ENCODE measurements around the gene MAP3K21.

The MAP3K21 gene

DNA sequence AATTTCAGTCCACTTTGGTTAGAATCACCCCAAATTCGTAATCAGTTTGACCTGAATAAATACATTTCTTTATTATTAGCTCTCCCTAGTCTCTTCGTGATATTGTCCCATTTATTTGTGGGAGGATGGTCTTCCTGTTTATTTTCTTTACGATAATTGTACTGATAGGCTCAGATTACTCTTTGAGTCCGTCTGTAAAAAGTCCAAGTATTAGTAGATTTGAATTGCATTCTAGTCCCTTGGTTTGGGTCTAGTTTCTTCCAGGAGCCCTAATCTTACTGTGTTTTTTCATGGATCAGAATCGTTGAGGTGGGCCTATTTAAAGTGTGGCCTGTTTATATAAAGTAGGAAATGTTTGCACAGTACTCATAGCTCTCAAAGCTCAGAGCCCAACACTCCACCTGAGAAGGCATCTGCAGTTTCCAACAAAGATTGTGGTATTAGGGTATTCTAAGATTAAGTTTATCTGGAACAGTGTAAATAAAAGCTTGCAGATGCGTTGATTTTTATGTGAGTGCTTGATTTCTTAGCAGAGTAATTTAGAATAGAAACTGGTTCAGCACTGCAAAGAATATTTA, 33.1 kb downstream of the MAP3K21 start:
- DNase-seq, result no peak

DNA sequence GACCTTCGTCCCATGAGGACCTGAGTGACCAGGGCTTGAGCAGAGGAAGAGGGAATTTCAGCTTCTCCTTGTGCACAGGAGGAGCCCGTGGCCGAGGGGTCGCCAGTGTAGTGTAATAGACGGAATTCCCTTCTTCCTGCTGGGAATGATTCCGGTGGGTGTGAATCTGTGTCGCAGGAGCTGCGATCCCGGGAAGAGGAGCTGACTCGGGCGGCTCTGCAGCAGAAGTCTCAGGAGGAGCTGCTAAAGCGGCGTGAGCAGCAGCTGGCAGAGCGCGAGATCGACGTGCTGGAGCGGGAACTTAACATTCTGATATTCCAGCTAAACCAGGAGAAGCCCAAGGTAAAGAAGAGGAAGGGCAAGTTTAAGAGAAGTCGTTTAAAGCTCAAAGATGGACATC, 34.4 kb downstream of the MAP3K21 start:
- DNase-seq, result no peak

DNA sequence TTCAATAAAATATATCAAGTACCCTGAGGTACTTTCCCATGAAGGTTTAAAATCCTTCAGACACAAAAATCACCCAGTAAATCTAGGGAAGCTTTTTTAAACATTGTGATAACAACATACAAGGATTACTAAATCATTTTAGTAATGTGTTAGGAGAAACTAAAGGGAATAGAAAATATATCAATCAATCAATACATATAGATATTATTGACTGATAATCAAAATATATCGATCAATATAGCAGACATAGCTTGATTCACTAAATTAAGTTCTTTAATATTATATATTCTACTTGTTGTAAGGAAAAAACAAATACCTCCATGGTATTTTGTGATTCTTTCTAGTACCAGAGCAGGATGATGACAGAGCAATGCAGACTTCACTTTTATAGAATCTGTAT, 35.2 kb downstream of the MAP3K21 start:
- DNase-seq, result no peak

DNA sequence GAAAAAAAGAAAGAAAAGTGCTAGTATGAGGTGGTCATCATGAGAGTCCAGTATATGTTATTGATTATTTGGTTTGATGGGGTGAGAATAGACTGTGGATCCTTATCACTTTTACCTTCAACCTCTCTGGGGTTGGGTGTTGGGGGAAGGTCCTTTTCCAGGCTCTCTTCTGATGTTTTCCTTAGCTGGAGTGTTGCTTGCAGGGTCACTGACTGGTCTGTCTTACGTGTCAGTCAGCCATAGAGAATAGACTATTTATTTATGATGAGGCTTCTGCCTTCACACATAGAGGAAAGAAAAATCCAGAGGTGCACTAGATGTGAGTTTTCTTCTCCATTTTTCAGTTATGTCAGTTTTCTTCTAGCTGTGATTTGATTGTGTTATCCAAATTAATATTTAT, 36.5 kb downstream of the MAP3K21 start:
- no peak for DNase-seq

DNA sequence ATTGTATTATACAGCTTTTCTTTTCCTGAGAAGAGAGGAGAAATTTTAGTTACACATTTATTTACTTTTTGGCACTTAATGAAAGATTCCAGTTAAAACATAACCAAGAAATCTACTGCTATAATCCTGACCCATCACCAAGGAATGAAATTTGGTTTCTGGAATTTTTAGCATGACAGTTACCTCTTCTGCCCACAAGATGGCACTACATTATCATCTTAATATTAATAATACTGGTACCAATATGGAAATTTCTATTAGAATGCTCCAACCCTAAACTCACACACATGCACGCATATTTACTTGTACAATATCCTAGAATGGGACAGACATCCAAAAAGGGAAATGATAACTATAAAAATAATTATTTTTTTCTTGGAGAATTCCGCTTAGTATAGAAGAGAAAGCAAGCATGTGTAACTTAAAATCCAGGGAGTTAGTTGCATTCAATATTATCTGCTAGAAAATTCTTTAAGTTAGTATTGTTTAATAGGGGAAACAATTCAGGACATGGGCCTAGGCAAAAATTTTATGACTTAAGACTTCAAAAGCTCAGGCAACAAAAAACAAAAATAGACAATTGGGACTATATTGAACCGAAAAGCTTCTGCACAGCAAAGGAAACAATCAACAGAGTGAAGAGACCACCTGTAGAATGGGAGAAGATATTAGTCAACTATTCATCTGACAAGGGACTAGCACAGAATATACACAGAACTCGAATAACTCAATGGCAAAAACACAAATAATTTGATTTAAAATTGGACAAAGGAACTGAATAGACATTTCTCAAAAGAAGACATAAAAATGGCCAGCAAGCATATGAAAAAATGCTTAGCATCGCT, 37.4 kb downstream of the MAP3K21 start:
- no peak for DNase-seq

DNA sequence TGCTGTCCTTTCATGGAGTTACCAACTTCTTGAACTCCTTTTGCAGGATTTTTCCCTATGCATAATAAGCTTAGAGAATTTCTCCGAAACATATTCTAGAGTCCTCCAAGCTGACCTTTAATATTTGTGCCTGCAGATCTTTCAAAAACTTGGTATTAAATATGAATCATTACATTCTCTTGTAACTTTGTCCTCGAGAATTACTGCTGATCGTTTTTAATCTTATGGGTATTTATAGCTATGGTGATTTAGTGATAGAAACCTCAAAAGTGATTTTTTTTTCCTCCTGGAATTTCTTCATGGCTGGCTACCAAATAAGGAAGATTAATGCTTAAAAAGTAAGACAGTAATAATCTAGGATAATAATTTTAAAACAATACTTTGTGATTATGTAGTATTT, 39.1 kb downstream of the MAP3K21 start:
- no peak for DNase-seq

DNA sequence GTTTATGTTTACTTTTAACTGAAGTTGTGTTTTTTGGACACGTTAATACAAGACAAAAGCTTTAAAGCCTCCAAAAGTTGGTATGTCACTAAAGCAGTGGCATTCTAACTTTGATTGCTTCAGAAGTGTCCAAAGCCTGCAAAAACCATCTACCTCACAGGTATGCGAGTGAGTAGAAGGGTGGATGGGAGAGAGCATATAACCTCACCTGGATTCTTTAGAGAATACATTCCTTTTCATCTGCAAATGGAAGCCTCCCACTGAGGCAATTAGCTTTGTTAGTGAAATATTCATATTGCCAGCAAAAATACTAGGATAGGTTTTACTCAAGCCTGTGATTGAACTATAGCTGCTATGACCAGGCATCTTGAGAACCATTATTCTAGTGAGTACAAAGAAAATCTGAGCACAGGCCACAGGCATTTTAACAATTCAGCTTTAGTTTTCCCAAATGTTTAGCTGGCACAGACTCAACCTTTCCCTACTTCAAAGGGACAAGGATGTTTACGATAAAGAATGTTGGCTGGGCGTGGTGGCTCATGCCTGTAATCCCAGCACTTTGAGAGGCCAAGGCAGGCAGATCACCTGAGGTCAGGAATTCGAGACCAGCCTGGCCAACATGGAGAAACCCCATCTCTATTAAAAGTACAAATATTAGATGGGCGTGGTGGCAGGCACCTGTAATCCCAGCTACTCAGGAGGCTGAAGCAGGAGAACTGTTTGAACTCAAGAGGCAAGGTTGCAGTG, 39.7 kb downstream of the MAP3K21 start:
- DNase-seq, result no peak

DNA sequence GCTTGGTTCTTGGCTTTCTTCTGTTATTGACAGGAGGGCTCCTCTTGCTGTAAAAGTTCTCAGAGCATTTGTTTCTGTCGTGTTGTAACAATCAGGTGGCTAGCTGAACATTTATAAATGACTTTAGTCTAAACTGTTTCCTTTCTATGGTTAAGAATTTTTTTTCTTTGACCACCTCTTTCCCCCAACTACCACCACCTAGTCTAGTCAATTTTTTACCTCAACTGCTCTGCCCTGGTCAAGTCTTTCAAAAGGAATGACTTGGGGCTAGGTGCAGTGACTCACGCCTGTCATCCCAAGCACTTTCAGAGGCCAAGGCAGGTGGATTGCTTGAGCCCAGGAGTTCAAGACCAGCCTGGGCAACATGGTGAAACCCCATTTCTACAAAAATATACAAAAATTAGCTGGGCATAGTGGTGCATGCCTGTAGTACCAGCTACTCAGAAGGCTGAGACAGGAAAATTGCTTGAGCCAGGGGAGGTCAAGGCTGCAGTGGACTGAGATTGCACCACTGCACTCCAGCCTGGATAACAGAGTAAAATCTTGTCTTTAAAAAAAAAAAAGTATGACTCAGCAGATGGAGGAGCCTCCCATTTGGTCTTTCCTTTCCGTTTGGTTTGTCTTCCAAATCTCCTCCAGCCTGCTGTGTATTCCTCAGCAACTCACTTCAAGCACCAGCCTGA, 40.7 kb downstream of the MAP3K21 start:
- no peak for DNase-seq

DNA sequence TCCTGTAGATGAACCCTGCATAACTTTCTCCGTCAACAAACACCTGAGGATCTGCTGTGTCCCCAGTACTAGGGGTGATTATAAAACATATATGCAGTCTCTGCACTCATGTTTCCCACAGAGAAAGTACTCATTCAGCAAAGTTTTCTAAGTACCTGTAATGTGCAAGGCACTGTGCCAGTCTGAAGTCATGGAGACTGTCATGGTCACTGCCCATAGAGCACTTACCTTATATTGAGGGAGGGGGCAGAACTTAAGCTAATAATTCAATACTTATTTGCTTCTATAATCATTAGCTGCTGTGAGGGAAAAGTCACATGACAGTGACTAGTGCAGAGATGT, 41.2 kb downstream of the MAP3K21 start:
- no peak for DNase-seq

DNA sequence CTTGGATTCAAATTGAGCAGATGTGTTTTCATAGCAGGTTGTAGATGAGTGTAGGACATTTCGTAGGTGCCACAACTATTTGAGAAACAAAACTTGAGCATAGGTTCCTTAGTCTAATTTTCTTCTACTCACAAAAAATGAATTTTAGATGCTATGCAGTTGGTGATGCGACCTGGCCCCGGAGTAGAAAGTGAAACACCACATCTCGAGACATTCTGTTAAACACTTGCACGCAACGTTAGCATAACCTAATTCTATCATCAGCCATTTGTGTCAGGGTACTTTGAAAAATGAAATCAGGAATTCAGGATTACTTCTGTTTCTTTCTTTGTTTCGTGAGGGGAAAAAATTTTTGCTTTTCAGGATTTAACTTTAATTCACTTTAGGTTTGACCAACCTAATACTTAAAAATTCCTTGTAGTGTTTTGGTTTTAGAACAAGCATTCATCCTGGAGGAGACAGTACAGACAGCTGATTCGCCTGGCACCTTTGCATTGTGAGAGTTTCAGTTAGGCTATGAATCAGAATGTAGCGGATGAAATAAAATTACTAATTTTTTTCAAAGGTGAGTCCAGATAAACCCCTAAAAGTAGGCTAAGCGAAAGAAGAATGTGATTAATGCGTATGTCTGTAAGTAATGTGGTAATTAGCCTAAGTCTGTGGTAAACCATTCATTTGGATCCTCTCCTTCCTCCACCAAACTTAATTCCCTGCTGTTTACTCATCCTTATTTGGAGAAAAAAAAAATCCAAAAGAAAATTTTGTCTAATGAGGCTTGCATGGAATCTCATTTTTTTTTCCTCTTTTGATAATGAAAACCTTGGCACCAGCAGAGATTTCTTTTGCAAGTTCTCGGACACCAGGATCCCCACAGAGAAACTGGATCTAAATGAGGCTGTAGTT, 44.9 kb downstream of the MAP3K21 start:
- no peak for DNase-seq

DNA sequence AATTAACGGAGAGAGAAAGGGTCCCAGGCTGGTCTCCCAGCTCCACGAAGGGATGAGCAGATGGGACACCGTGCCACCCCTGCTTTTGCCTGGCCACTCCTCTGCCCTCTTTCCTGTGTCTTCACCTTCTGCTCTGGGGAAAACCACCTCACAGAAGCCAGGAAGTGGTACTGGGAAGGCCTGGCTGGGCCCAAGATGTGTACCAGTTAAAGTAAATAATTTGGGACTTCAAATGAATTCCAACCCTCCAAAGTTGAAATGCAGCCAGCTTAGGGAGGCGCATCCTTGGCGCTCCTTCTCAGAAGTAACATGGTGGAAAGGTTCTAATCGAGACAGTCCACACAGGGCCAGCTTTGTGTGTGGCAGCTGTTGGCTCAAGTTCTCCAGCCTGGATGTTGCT, 45.7 kb downstream of the MAP3K21 start:
- DNase-seq, result no peak

DNA sequence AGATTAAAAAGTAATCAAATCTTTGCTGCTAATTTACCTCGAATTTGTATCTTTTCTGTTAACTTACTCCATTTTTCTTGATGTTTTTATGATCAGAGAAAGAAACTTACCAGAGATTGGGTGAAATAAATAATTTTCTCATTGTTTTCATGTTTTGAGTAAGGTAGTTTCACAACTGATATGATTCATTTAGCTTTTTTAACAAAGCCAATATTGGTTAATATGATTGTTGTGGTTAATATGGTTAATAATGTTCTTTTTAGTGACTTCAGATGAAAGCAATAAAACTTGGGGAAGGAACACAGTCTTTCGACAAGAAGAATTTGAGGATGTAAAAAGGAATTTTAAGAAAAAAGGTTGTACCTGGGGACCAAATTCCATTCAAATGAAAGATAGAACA, 48.1 kb downstream of the MAP3K21 start:
- DNase-seq, result no peak

DNA sequence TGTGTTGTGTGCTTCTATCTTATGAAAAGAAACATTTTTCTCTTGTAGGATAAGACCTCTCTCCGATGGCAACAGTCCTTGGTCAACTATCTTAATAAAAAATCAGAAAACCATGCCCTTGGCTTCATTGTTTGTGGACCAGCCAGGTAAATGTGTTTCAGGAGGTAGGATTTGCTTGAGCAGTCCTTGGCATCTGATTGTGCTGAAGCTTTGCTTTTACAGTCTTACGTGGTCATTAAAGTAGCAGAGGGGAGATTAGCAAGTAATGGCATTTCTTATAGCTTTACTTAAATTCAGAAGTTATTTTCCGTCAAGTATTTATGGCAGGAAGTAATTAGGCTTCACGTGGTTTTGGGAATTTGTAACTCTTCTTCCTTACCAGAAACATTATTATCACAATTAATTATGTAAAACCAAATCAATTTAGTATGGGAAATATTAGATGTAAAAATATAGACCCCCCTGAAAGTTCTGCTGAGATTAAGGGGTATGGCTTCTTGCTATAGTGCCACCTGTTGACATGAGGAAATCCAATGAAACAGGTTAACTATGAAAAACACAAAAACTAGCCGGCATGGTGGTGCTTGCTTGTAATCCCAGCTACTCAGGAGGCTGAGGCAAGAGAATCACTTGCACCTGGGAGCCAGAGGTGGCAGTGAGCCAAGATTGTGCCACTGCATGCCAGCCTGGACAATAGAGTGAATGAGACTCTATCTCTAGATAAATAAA, 49.0 kb downstream of the MAP3K21 start:
- DNase-seq, result no peak

DNA sequence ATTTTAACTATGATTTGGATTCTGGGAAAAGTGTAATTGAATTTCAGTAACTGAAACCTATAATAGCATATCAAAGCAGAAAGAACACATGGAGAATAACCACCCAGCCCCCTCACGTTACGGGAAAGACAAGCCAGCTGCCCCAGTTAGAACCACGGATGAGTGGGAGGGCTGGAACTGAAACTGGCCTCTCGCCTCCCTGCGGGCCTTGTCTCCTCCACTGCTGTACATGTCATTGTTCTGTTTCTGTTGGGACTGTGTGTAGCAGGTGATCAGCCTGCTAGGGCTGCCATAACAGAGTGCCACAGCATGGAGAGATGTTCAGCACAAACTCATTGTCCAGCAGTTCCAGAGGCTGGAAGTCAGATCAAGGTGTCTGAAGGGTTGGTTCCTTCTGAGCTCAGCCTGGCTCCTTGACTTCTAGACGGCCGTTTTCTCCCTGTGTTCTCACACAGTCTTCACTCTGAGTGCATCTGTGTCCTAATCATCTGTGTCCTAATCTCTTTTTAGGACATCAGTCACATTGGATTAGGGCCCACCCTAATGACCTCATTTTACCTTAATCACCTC, 52.4 kb downstream of the MAP3K21 start:
- DNase-seq, result no peak

DNA sequence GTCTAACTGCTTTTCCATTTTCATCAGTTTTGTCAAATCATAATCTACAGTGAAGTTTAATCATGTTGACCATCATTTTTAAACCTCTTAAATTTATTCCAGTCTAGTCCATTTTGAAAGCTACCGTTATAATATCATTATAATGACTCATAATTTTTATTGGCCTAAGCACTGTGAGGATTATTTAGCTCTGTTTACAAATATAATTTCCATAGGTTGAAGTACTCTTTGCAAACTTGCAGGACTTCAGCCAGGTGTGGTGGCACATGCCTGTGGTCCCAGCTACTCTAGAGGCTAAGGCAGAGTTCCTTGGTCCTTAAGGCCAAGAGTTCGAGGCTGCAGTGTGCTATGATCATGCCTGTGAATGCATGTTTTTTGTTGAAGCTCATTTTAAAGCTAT, 54.3 kb downstream of the MAP3K21 start:
- no peak for DNase-seq

DNA sequence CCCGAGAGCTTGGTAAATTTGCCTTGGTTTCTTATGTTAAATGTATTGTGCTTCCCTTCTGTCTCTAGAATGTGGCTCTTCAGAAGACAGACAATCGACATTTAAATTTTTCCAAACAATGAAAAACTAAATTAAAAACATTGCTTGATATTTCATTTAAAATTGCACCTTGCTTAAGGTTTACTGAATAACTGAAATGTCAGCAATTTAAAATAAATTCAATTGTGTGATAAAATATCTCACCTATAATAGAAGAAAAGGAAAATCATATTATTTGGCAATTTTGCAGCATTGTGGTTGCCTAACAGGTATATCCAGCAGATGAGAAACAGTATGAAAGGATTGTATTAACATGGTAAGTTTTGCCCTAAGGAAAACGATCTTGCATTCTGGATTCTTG, 56.5 kb downstream of the MAP3K21 start:
- DNase-seq, result no peak

DNA sequence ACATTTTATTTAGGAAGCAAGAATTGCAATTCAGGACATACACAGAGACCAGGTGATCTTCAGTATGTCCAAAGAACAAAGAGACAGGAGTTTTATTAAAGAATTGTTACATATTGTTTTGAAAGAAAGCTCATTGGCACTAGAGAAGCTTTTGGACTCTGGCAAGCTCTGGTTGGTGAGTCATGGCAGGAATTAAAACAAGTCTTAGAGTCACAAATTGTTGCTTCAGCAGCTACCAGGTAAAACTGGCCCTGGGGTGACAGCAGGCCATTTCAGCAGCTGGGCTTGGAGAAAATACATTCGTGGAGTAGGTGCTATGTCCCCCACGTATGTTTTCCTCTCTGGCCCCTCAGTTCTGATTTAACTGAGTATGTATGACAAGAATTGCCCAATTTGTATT, 58.8 kb downstream of the MAP3K21 start:
- DNase-seq, result no peak

DNA sequence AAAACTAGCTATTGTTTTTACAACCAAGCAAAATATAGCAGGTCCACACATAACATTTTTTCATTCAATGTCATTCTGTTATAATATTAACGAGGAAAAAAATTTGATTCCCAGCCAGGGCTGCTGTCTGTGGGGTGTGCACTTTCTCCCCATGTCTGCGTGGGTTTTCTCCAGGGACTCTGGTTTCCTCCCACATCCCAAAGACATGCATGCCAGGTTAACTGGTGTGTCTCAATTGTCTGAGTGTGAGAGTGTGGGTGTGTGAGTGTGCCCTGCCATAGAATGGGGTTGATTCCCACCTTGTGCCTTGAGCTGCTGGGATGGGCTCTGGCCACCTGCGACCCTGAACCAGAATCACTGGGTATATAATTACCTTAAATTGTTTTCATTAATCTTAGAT, 60.1 kb downstream of the MAP3K21 start:
- no peak for DNase-seq

DNA sequence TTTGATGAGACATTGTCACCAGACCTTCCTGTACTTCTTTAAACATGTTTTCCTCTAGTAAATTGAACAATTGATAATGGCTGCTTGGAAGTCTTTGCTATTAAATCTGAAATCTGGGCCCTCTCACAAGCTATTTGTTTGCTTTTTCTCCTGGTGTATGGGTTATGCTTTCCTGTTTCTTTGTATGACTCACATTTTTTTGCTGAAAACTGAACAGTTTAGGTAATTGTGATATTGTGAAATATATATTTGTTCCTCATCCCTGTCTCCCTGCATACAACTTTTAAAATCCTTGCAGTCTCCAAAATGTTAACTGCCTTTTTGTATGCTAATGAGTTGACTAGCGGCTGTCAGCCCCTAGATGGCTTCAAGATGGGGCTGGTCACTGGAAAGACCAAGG, 61.6 kb downstream of the MAP3K21 start:
- no peak for DNase-seq

DNA sequence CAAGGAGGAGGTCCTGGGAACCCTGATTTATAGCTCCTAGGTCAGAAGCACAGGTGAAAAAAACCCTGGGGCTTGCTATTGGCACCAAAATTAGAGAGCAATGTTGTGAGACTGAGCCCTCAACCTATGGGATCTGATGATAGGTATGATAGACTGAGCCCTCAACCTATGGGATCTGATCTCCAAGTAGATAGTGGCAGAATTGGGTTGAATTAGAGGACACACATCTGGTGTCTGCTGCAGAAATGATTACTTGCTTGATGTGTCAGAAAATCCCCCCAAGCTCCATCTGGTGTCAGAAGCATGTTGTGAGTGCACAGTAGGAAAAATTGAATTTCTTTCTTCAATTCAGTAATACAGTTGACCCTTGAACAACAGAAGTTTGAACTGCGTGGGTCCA, 62.4 kb downstream of the MAP3K21 start:
- DNase-seq, result no peak

Data from NCI-H187 (cell line).